GM23338 (cell line): Measurements from ENCODE around the gene MYLK. TPM values are rescaled to one million over a fixed set of nuclear protein-coding genes. Genes with fewer than 3 reads are reported as not detected.

ENCODE experiments used
- ATAC-seq: fragments of 200-7000 bp; cut with Tn5 transposase; 3 replicates; pipeline ENCODE4 v1.9.1; 2020
- DNase-seq: peaks from one replicate; pipeline ENCODE4 v3.0.0-alpha.2; 2015; ENCODE audit warnings: low spot score
- H2AFZ ChIP-seq: fragments of 200-600 bp; sonication (generic); 2 replicates; pipeline ENCODE4 v1.8.0; 2016; ENCODE audit warnings: antibody characterized with exemption, mild to moderate bottlenecking, moderate library complexity
- H3F3A ChIP-seq: fragments of 200-600 bp; sonication (generic); replicated peaks from 2 replicates; pipeline ENCODE4 v1.8.0; 2017; ENCODE audit warnings: antibody characterized with exemption, mixed run types, low read depth
- H3K27ac ChIP-seq: fragments of 200-600 bp; sonication (generic); 2 replicates; pipeline ENCODE4 v1.6.1; 2016; ENCODE audit warnings: low read depth
- H3K27me3 ChIP-seq: fragments of 200-600 bp; sonication (generic); 2 replicates; pipeline ENCODE4 v1.8.0; 2016; ENCODE audit warnings: mild to moderate bottlenecking, mixed run types, moderate library complexity; ENCODE audit not compliant: insufficient read depth
- H3K36me3 ChIP-seq: fragments of 200-600 bp; sonication (generic); 2 replicates; pipeline ENCODE4 v1.8.0; 2016; ENCODE audit warnings: mild to moderate bottlenecking; ENCODE audit not compliant: insufficient read depth
- H3K4me1 ChIP-seq: fragments of 200-600 bp; sonication (generic); 2 replicates; pipeline ENCODE4 v1.8.0; 2016; ENCODE audit warnings: mild to moderate bottlenecking, moderate library complexity; ENCODE audit not compliant: insufficient read depth
- H3K4me2 ChIP-seq: fragments of 200-600 bp; sonication (generic); 2 replicates; pipeline ENCODE4 v1.7.1; 2017; ENCODE audit warnings: mixed run types
- H3K4me3 ChIP-seq: fragments of 200-600 bp; sonication (generic); 2 replicates; pipeline ENCODE4 v1.6.1; 2016; ENCODE audit warnings: mixed run types
- H3K79me2 ChIP-seq: fragments of 200-600 bp; sonication (generic); replicated peaks from 2 replicates; pipeline ENCODE4 v1.8.0; 2017; ENCODE audit warnings: mild to moderate bottlenecking; ENCODE audit not compliant: insufficient read depth
- H3K9me2 ChIP-seq: fragments of 200-600 bp; sonication (generic); 2 replicates; pipeline ENCODE4 v1.8.0; 2017; ENCODE audit not compliant: insufficient read depth
- H4K20me1 ChIP-seq: fragments of 200-600 bp; sonication (generic); replicated peaks from 2 replicates; pipeline ENCODE4 v1.8.0; 2017; ENCODE audit warnings: mild to moderate bottlenecking; ENCODE audit not compliant: insufficient read depth
- H3K27ac Mint-ChIP-seq: 2 replicates; pipeline ENCODE4 v1.8.0; 2020; ENCODE audit warnings: inconsistent platforms, mild to moderate bottlenecking, moderate library complexity, mixed read lengths
- H3K27me3 Mint-ChIP-seq: 3 replicates; pipeline ENCODE4 v1.8.0; 2022; ENCODE audit warnings: low read depth, mild to moderate bottlenecking, moderate library complexity, mixed read lengths, inconsistent platforms; ENCODE audit not compliant: insufficient read depth, poor library complexity
- H3K36me3 Mint-ChIP-seq: 3 replicates; pipeline ENCODE4 v1.8.0; 2021; ENCODE audit warnings: low read depth, mild to moderate bottlenecking, inconsistent platforms, moderate library complexity, mixed read lengths
- H3K4me1 Mint-ChIP-seq: 3 replicates; pipeline ENCODE4 v1.8.0; 2020; ENCODE audit warnings: mild to moderate bottlenecking, inconsistent platforms, mixed read lengths
- H3K4me3 Mint-ChIP-seq: 3 replicates; pipeline ENCODE4 v1.8.0; 2021; ENCODE audit warnings: moderate library complexity, mild to moderate bottlenecking, inconsistent platforms, mixed read lengths
- H3K9me3 Mint-ChIP-seq: 3 replicates; pipeline ENCODE4 v1.8.0; 2020; ENCODE audit warnings: moderate library complexity, mild to moderate bottlenecking, inconsistent platforms, mixed read lengths
- EZH2 ChIP-seq: fragments of 200-600 bp; sonication (generic); IDR thresholded peaks from one replicate; pipeline ENCODE4 v1.8.0; 2017; ENCODE audit warnings: antibody characterized with exemption, mild to moderate bottlenecking, low read depth; ENCODE audit not compliant: unreplicated experiment
- EZH2phosphoT487 ChIP-seq: fragments of 200-600 bp; sonication (generic); IDR thresholded peaks from one replicate; pipeline ENCODE4 v1.8.1; 2018; ENCODE audit warnings: antibody characterized with exemption; ENCODE audit not compliant: unreplicated experiment
- NANOG ChIP-seq: IDR thresholded peaks from 2 replicates; pipeline ENCODE4 v1.6.1; 2016; ENCODE audit warnings: antibody characterized with exemption, borderline replicate concordance
- REST ChIP-seq: IDR thresholded peaks from one replicate; pipeline ENCODE4 v1.6.1; 2018; ENCODE audit warnings: antibody characterized with exemption; ENCODE audit not compliant: unreplicated experiment
- STAT1 ChIP-seq: IDR thresholded peaks from one replicate; pipeline ENCODE4 v1.6.1; 2016; ENCODE audit warnings: antibody characterized with exemption; ENCODE audit not compliant: unreplicated experiment
- ZNF114 ChIP-seq: fragments of 250-450 bp; sonication (Bioruptor Pico); IDR thresholded peaks from 2 replicates; pipeline ENCODE4 v1.5.0; 2020; ENCODE audit warnings: mild to moderate bottlenecking, moderate library complexity
- ZNF462 ChIP-seq: fragments of 250-450 bp; sonication (Bioruptor Pico); IDR thresholded peaks from 2 replicates; pipeline ENCODE4 v1.5.0; 2020; ENCODE audit warnings: mild to moderate bottlenecking, moderate library complexity
- polyA plus RNA-seq: library from polyadenylated mRNA; unstranded; fragments of >200 nt; fragmentation: Nextera tagmentation; extraction: Ambion mirVana; gene quantifications from 2 replicates; pipeline ENCODE4 v1.2.1, GENCODE V29; 2016
- total RNA-seq: library from RNA; depleted of rRNA; stranded (reverse); fragments of >200 nt; shearing (Covaris generic); gene quantifications from 2 replicates; pipeline ENCODE4 v1.2.3, GENCODE V29; 2014
- TF ChIP-seq, protein P1 (sequence below), 2 experiments: fragments of 200-600 bp in 1 of 2; sonication (generic) in 1 of 2; conservative IDR thresholded peaks; 2 replicates each; pipeline versions ENCODE4 v1.5.1 to v1.6.1; 2016 to 2017; ENCODE audit warnings: antibody characterized with exemption in 2 of 2, low read depth in 2 of 2, mild to moderate bottlenecking in 2 of 2, moderate library complexity in 1 of 2
- TF ChIP-seq, protein P2 (sequence below): IDR thresholded peaks from 2 replicates; pipeline ENCODE4 v1.6.1; 2016; ENCODE audit warnings: antibody characterized with exemption

Gene MYLK
- total and polyA plus RNA-seq, 2 experiments from 2014 or later: 11.5 to 17.9 TPM

- TF ChIP-seq ZNF462 (CRISPR knock-in tag): no peak
- no peak for TF ChIP-seq ZNF114
- no peak for TF ChIP-seq NANOG
- TF ChIP-seq, protein P1, sequence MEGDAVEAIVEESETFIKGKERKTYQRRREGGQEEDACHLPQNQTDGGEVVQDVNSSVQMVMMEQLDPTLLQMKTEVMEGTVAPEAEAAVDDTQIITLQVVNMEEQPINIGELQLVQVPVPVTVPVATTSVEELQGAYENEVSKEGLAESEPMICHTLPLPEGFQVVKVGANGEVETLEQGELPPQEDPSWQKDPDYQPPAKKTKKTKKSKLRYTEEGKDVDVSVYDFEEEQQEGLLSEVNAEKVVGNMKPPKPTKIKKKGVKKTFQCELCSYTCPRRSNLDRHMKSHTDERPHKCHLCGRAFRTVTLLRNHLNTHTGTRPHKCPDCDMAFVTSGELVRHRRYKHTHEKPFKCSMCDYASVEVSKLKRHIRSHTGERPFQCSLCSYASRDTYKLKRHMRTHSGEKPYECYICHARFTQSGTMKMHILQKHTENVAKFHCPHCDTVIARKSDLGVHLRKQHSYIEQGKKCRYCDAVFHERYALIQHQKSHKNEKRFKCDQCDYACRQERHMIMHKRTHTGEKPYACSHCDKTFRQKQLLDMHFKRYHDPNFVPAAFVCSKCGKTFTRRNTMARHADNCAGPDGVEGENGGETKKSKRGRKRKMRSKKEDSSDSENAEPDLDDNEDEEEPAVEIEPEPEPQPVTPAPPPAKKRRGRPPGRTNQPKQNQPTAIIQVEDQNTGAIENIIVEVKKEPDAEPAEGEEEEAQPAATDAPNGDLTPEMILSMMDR (conservative IDR thresholded peaks at IDR 0.05; ENCODE audit: low read depth in 2 of 2): no peak
- no peak for TF ChIP-seq EZH2
These were observed 119.5 kb downstream of the MYLK start (continued) for GRCh38 chr3:123764647-123765046.

DNA sequence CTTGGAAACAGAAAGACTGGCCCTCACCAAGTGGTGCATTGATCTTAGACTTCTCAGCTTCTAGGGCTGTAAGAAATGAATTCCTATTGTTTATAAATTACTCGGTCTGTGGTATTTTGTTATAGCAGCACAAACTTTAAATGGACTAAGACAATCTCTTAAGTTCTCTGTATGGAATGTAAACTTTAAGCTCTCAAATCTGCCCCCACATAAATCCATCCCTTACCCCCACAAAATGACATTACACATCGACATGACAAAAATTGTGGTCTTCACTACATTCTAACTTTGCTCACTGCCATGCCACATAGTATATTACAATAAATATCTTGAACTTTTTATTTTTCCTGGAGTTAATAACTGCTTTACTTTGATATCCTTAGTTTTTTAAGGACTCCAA lies 121.3 kb downstream of the MYLK start:
- H3F3A ChIP-seq: no peaks in the 10 kb centered on the region
- no peak overlapping the region for H3K4me3 ChIP-seq
- no peak for ATAC-seq
- H3K4me1 ChIP-seq: no peaks in the 10 kb centered on the region
- Mint-ChIP-seq H3K9me3 (no peaks in the 10 kb centered on the region), H3K27ac (no peak overlapping the region), H3K36me3 (no peaks in the 10 kb centered on the region), H3K4me3 (no peak overlapping the region), H3K27me3 (no peaks in the 10 kb centered on the region), H3K4me1 (peaks cover 11% of the 10 kb centered on the region)
- H3K27me3 ChIP-seq: no peaks in the 10 kb centered on the region
- H3K4me2 ChIP-seq: no peak overlapping the region
- H4K20me1 ChIP-seq: no peaks in the 10 kb centered on the region
- H3K27ac ChIP-seq: no peak overlapping the region
- H3K79me2 ChIP-seq: no peaks in the 10 kb centered on the region
- no peaks in the 10 kb centered on the region for H3K9me2 ChIP-seq
- DNase-seq: no peak
- no peaks in the 10 kb centered on the region for H3K36me3 ChIP-seq
- no peak overlapping the region for H2AFZ ChIP-seq
- no peak for TF ChIP-seq ZNF114
- TF ChIP-seq EZH2phosphoT487: no peak
- TF ChIP-seq REST: no peak
- no peak for TF ChIP-seq STAT1
- TF ChIP-seq, protein P2, sequence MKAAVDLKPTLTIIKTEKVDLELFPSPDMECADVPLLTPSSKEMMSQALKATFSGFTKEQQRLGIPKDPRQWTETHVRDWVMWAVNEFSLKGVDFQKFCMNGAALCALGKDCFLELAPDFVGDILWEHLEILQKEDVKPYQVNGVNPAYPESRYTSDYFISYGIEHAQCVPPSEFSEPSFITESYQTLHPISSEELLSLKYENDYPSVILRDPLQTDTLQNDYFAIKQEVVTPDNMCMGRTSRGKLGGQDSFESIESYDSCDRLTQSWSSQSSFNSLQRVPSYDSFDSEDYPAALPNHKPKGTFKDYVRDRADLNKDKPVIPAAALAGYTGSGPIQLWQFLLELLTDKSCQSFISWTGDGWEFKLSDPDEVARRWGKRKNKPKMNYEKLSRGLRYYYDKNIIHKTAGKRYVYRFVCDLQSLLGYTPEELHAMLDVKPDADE: no peak
